HG02884 (cell line): ENCODE data around the gene TTC28.
"Not testable (repeated sequence)": the region's sequence is repeated elsewhere in the genome, so short reads cannot be mapped to it uniquely, and the experiment has no call there.

Experiments used
- ATAC-seq: cut with Tn5 transposase; IDR thresholded peaks from one replicate; pipeline ENCODE4 v1.9.1; 2021; ENCODE audit warnings: mild to moderate bottlenecking, moderate library complexity; ENCODE audit not compliant: unreplicated experiment

TTC28 gene

DNA sequence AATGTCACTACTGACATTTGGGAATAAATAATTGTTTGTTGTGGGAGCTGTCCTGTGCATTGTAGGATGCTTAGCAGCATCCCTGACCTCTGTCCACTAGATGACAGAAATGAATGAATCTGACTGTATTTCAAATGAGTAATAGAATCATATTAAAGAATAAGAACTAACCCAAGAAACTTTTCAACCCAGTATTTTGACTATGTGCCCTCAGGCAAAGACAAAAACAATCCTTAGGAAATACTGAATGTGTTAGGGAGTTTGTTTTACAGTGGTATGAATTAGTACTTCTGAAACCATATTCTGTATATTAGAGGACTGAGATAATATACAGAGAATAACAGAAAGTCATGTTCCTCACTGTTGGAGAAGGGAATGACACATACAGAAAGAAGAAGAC, 439.7 kb downstream of the TTC28 start:
- ATAC-seq: no peak

GRCh38 chr22:28237783-28238182, 441.9 kb downstream of the TTC28 start:
- ATAC-seq: no peak

DNA sequence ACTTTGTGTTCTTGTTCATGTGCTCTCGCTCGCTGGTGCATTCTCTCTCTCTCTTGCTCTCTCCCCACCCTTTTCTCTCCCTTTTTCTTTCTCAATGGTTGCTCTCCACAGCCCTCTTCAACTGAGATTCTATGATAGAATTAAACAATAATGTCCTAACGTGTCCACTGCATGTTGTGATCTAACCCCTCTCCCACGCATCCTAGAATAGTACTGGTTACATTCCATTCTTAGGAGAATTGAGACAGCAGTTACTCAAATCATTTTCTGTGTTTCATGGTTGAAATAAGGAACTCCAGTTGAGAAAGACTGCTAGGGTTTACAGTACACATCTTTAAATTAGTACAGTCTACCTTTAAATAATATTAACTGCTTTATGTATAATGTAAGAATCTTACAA, 442.5 kb downstream of the TTC28 start:
- ATAC-seq: no peak

DNA sequence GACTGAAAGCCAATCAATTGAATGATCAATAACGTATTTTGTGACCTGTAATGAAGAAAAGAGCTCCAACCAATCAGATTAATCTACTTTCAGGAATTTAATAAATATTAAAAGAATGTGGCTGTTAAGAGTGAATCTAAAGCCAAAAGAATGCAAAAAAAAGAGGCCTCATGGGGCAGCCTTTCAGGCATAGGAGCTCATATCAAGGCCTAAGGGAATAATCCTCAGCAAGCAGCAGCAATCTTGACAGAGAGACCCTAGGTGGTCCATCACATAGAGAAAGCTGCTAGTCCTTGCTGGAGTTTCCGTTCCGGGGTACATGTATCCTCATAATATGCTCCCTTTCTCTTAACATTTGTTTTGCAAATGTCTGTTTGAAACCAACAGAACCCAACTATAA, 447.4 kb downstream of the TTC28 start:
- no peak for ATAC-seq

- ATAC-seq: no peak
These were observed 448.2 kb downstream of the TTC28 start for GRCh38 chr22:28231441-28231840.

DNA sequence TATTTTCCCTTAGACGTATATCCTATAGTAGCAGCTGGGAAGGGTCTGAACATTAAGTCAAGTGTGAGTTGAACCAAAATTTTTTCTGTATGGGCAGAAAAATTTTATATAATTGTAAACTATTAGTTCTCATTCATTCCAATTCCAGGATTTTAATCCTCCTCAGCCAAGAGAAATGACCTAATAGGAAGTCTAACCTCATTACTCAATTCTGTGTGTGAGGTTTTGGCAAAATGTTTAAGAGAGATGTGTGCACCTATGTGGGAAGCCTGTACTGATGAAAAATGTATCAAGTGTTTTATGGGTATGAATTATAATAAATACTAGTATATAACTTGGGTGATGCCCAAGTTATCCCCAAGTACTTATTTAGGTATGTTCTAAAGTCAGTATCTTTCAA, 449.0 kb downstream of the TTC28 start:
- no peak for ATAC-seq

GRCh38 chr22:28229566-28230485, 449.8 kb downstream of the TTC28 start:
- ATAC-seq: no peak

DNA sequence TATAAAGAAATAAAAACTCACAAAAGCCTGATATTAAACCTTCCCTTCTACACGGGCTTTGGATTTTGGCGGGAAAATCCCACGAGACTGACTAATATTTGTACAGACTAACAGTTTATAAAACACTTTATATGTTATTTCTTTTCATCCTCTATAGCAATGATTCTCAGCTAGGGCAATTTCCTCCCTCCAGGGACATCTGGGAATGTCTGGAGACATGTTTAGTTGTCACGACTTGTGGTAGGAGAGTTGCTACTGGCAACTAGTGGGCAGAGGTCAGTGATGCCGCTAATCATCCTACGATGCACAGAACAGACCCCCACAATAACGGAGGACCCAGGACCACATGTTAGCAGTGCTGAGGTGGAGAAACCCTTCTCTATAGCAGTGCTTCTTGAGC, 455.8 kb downstream of the TTC28 start:
- no peak for ATAC-seq

- ATAC-seq: no peak
These were observed 456.5 kb downstream of the TTC28 start for GRCh38 chr22:28222976-28223745.

- no peak for ATAC-seq
These were observed 457.1 kb downstream of the TTC28 start for GRCh38 chr22:28222571-28222970.

DNA sequence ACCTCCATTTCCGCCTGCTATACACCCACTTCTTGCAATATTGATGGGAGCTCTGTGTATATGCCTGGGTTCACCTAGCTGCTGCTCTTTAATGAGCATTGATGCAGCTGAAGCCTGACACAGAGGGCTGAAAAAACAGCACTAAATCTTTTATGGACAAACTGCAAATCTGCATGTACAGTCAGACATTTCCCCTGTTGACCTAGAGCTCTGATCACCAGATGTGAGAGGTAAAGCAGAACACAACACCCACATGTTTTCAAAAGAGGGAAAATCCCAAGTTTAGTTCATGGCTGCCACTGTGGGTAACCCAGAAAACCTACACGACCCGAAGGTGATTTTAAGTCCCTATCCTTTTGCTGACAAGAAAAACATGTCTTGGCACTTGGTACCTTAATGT, 457.6 kb downstream of the TTC28 start:
- ATAC-seq: no peak

GRCh38 chr22:28220626-28221363, 458.8 kb downstream of the TTC28 start:
- no peak for ATAC-seq

DNA sequence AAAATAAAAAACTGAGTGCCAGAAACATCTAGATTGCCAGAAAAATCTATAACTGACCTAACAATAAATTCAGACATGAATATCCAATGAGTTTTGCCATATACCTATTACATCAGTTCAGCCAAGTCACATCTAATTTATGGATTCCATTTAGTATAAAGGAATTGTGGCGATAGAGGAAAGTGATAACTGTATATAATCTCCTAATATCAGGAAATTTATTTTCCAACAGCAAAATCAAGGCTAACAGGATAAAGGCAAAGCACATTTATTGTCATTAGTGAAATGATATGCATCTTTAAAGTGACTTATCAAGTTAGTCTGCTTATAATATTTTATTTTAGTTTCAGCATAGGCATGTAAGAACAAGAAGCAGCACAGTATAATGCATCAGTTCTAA, 462.4 kb downstream of the TTC28 start:
- no peak for ATAC-seq

DNA sequence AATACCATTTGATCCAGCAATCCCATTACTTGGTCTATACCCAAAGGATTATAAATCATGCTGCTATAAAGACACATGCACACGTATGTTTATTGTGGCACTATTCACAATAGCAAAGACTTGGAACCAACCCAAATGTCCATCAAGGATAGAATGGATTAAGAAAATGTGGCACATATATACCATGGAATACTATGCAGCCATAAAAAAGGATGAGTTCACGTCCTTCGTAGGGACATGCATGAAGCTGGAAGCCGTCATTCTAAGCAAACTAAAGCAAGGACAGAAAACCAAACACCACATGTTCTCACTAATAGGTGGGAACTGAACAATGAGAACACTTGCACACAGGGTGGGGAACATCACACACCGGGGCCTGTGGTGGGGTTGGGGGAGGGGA, 464.9 kb downstream of the TTC28 start:
- ATAC-seq: not testable (repeated sequence)

DNA sequence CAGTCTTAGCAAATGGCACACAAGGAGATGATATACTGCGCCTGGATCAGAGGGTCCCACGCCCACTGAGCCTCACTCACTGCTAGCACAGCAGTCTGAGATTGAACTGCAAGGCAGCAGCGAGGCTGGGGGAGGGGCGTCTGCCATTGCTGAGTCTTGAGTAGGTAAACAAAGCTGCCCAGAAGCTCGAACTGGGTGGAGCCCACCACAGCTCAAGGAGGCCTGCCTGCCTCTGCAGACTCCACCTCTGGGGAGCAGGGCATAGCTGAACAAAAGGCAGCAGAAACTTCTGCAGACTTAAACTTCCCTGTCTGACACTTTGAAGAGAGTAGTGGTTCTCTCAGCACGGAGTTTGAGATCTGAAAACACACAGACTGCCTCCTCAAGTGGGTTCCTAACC, 470.2 kb downstream of the TTC28 start:
- not testable (repeated sequence) for ATAC-seq

GRCh38 chr22:28208787-28209186, 470.9 kb downstream of the TTC28 start:
- no peak for ATAC-seq

- ATAC-seq: no peak
These were observed 471.6 kb downstream of the TTC28 start for GRCh38 chr22:28208036-28208435.

DNA sequence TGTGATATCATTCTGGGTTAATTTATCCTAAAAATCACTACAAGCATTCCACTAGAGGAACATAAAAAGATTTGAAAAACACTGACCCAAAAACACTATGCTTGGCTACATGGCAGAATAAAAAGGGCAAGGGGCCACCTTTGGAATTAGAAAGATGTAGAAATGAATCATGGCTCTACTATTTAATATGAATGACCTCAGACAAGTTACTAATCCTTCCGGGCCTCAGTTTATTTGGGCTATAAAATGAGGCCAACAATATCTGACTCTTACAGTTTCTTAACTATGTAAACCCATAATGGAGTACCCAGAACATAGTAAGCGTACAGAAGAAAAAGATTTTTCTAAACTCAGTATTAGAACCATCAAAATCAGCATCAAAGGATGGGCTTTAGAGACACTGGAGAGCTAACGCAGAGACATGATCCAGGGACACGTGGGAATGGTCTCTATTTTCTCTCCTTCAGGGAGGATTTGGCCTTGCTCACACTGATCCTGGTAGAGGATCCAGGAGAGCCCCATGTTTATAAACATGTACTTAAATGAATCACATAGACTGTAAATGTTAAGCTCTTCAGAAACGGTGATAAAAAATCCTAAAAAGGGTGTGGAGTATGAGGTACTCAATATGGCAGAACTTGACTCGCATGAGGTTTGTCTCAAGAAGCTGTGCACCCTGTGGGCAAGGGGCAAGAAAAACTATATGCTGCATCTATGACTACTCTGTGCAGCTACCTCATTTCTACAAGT, 472.2 kb downstream of the TTC28 start:
- ATAC-seq: no peak

DNA sequence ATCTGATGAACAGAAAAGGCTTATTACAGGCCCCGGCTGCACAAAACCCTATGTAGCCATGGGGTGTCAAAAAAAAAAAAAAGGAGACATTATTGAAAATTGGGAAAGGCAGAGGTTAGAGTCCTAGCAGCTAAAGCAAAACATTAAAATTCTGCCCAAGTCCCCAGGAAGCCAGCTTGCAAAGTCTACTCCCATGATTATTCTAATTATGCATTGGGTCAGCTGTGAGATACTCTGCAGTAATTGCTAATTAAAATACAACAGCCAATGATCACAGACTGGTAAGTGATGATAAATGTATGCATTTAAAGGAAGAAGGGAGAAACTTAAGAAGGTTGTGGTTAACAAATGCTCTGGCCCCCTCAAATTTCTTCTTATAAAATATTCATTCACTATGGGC, 473.7 kb downstream of the TTC28 start:
- ATAC-seq: no peak

DNA sequence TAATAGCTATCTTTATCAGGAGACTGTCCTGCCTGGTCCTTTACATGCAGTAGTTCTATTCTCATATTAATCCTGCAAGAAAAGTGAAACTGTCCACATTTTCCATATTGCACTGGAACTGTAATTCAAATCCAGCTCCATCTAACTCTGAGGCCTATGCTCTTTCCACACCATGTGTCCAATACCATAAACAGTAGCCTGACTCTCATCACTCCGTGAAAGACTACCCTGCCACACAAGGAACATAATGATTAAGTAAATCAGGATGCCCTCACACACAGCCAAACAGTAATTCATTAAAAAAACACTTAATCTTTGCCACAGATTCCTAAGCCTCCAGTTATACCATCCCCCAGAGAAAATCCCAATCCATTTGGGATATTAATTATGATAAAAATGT, 475.3 kb downstream of the TTC28 start:
- ATAC-seq: no peak

DNA sequence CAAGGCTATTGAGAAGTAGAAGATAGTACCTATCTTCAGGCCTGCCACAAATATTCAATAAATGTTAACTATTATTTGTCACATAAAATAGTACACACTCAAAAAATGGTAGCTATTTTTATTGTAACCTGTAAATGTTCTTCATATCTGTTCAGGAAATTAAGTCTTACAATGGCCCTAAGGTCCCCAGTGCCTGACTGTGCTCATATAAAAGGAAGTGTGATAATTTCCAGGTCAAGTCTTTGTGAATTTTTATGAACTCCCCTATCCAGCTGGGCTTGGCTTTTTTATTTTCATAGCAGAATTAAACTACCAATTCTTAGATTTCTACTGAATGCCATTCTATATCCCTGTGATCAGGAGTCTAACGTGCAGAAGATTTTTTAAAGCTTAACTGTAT, 476.4 kb downstream of the TTC28 start:
- ATAC-seq: no peak
